IPS-11a (cell line): ENCODE data around the gene ABAT.
"Not testable (repeated sequence)": the region's sequence is repeated elsewhere in the genome, so short reads cannot be mapped to it uniquely, and the experiment has no call there.

ENCODE experiments used
- H3K4me3 ChIP-seq: one replicate; pipeline ENCODE4 v1.5.1; 2013; ENCODE audit warnings: low read depth, low read length, control low read depth

Gene ABAT

DNA sequence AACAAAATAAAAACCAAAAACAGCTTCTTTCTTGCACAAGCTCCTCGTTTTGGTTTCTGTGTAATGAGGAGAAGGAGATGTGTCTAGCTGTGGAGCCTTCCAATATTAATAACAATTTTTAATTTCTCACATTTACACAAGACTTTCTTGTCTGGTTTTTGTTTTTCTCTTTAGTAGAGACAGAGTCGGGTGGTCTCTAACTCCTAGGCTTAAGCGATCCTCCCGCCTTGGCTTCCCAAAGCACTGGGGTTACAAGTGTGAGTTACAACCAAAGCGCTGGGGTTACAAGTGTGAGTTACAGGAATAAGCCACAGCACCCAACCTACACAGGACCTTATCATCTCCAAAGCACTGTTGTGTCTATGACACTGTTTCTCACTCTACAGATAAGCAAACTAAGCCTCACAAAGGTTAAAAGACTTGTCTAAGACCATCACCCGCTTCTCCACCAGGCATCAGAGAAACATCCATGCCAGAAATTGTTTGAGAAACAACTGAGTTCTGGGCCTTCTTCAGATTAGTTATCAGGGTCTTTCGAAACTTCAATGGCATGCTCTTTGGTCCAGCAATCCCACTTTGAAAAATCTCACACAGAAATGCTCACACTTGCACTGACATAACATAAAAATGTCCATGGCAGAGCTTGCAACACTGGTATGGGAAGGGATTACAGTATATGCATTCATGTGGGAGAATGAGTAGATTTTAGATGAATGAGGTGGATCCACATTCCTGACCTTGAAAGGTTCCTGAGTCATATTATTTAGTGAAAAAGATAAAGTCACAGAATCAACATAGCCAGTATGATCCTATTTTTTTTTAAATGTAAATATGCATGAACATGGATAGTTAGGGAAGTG is 3.9 kb downstream of the ABAT start:
- no peak overlapping the region for H3K4me3 ChIP-seq

DNA sequence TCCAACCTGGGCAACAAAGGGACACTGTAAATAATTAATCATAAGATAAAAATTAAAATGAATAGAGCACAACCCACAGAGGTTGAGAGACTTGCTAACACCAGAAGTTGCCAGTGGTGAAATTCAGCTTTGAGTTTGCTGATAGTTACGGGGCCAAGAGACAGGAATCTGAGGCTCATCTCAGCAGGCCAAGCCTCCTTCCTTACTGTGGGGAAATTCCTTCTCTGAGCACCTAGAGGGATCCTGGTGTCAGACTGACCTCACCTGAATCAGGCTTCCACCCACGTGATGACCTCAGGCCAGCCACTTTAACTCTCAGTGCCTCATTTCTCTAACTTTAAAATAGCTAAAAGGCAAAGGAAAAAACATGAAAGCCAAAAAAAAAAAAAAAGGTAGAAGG is 4.7 kb downstream of the ABAT start:
- H3K4me3 ChIP-seq, result no peak overlapping the region

DNA sequence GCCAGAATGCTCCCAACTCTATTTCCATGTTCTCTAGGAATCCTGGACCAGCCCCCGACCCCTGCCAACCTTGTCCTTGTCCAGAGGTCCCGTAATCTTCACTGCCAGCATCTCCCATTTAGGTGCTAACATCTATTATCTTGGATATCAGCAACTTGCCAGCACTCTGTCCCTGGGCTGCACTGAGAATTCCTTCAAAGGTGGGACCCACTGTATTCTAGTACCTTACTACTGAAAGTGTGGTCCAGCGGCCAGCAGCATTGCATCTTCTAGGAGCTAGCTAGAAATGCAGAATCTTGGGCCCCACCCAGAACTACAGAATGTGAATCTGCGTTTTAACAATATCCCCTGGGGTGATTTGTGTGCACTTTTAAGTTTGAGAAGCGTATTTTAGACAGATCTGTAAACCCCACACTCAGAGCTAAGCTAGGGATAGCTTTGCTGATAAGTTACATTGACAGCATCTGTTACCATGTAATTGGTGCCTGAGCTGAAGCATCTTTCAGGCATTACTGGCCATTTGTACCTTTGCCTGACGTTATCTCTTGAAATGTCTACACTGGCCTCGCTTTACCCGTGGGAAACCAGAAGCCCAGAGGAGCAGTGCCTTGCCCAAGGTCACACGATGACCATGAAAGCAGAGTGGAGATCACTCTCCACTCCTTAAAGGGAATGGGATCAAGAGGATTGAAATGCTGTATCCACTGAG is 8.3 kb downstream of the ABAT start:
- no peak overlapping the region for H3K4me3 ChIP-seq

DNA sequence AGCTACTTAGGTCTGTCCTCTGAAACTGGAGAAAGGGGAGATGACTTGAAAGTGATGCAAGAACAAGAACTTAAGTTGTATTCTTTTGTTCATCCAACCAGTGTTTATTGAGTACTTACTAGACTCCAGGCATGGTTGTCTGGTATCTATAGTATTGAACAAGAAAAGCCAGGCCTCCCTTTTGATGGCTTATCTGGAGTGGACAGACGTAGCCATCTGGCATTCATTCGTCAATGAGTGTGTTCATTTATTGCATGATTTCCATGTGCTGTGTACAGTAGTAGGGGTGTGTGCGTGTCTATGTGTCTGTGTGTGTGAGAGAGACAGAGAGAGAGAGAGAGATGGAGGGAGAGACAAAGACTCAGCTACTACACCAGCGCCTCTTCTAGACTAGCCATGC is 9.2 kb downstream of the ABAT start:
- no peak overlapping the region for H3K4me3 ChIP-seq

DNA sequence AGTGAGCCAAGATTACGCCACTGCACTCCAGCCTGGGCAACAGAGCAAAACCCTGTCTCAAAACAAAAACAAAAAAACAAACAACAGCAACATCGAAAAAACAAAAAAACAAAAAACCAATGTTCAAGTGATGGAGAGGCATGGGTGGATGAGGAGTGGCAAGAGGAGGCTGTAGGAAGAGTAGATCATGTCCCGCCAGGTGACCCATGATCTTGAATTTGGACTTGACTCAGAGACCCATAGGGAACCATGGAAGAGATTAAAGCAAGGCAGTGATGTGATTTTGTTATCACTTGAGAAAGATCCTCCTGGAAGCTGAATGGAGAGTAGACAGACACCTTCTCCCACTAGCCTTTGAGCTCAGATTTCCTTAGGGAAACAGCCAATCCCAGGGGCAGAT is 11.2 kb downstream of the ABAT start:
- H3K4me3 ChIP-seq, result no peak overlapping the region

DNA sequence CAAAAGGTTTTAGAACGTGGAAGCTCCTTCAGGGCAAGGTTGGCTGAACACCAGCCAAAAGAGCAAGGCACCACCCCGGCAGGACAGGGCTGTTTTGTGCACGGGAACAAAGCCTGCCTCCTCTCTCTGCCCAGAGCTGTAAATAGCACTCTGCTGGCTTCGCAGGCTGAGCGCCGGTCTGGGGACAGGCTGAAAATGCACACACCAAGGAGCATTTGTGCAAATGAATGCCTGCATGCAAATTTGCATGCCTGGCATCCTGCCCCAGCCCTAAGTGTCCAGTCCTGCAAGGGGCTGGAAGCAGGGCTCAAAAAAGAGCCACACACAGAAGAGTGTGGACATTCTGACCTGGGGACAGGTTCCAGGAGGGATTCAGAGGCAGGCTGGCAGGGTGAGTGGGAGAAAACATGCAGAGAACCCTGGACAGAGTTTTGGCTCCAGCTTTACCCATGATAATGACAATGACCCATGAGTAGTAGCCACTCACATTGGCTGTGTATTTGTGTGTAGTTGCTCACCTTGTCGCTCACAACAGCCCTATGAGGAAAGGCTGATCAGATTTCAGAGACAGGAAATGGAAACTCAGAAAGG is 11.7 kb downstream of the ABAT start:
- no peak overlapping the region for H3K4me3 ChIP-seq

DNA sequence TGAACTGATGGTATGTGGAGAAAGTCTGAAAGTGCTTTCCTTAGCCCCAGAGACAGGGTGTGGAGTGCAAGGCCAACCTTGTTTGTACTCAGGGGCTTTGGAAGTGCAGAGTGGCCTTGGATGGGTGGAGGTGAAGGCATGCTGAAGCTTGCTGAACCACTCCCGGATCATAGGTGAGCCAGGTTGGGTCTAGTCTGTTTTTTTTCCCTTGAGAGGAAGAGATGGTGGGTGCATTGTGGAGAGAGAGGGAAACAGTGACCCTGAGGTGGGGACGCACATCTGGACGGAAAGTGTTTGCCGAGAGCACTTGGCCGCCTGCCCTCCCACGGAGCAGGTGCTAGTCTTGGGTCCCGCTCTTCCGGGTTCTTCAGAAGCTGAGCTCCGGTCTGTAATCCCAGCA is 12.5 kb downstream of the ABAT start:
- H3K4me3 ChIP-seq, result no peak overlapping the region

DNA sequence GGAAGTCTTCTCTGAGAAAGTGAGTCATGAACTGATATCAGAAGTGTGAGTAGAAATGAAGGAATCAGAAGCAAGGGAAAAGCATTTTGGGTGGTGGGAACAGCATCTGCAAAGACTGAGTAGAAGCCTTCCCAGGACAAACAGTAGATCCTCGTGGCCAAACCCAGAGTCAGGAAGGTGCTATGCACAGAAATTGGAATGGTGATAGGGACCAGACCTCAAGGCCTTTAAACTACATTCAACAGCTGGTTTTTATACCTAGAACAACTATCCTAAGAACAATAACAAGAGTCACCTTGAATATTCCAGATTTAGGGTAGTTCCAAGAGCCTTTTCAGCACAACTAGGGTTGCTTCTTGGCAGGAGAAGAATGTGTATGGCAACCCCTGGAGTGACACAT is 15.3 kb downstream of the ABAT start:
- H3K4me3 ChIP-seq, result no peak overlapping the region

DNA sequence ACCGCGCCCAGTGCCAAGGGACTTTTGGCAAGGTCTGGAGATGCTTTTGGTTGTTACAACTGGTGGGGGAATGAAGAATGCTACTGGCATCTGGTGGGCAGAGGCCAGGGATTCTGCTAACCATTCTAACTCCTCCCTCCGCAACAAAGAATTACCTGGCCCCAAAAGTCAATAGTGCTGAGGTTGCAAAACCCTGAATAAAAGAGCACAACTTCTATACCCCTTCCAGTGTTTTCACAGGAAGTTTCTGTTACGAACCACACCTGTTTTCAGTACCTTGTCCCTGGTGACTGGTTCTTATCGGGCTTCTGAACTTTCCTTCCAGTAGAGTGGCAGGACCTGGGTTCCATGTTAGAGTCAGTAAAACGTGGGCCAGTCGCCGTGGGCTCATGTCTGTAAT is 17.3 kb downstream of the ABAT start:
- H3K4me3 ChIP-seq, result no peak overlapping the region

DNA sequence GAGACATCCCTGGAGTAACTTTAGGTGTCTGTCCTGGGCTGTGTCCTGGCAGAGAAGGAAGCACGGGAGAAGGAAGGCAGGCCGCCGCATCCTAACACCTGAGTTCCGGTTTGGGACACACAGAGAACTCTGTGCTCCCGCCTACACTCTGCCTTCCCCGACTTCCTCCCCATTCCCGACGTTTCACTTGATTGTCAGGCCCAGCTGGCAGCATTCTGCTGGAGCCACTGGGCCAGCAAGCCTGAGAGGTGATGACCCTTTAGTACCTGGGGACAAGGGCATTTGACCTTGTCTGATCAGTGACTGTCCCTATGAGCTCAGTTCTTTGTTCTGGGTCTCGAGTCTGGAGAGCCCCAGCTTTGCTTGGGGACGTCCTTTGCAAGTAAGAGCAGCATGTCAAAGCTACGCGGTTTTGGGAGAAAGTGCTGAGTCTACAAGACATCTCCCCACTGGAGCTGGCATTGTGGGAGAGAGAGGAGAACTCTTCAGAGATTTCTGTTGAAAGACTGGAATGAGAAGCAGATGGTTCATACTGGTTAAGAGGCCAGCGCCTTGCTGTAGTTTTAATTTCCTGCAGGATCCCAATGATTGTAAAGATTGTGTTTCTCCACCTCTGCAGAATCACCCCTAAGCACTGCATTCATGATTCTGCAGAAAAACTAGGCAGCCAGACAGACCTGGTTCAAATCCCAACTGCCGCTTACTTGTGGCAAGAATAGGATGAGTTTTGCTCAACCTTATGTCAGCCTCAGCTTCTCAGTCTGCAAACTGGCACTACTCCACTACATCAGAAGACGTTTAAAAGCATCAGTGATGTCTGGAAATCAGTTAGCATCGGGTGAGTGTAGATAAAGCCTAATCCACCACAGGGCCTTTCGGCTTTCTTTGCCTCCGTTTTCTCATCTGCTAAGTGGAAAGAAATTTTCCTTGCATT is 20.6 kb downstream of the ABAT start:
- H3K4me3 ChIP-seq, result no peak overlapping the region

DNA sequence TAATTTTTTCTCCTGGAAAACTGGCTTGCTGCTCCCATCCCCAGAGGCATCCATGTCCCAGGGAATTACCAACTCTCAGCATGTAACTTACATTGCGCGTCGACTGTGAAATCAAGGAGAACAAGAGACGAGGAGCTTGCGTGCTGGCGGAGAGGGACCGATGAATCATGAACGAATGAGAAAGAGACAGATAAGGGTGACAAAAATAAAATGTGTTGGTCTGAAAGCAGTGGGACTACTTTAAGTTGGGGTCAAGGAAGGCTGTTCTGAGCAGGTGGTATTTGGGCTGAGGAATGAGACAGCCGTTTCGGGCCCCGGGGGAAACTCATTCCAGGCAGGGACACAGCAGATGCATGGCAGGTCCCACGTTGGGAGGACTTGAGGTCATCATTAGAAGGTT is 22.5 kb downstream of the ABAT start:
- no peak overlapping the region for H3K4me3 ChIP-seq

DNA sequence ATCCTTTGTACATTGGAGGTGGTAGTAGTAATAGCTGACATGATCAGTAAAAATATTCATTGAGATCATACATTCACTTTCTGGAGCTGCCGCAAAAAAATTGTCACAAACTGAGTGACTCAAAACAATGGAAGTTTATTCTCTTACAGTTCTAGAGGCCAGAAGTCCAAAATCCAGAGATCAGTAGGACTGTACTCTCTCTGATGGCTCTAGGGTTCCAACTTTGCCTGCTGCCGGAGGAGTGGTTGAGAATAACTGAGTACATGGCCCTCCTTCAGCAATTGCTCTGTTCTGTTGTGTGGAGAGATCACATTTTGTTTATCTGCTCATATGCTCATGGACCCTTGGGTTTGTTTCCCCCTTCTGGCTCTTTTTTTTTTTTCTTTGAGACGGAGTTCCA is 23.5 kb downstream of the ABAT start:
- H3K4me3 ChIP-seq, result no peak overlapping the region

DNA sequence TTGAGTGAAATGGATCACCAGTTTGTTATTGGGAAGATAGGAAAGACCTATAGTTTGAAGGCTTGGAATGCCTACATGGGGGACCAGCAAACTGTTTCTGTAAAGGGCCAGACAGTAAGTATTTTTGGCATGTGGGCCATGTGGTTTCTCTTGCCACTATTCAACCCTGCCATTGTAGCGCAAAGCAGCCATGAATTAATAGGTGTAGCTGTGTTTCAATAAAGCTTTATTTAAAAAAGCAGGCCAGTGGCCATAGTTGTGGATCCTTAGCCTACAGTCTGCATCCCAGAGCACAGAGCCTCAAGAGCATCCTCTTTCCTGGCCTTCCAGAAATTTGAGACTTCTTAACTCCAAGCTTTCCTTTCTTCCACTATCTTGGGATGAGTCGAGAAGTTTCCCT is 29.3 kb downstream of the ABAT start:
- no peak overlapping the region for H3K4me3 ChIP-seq

DNA sequence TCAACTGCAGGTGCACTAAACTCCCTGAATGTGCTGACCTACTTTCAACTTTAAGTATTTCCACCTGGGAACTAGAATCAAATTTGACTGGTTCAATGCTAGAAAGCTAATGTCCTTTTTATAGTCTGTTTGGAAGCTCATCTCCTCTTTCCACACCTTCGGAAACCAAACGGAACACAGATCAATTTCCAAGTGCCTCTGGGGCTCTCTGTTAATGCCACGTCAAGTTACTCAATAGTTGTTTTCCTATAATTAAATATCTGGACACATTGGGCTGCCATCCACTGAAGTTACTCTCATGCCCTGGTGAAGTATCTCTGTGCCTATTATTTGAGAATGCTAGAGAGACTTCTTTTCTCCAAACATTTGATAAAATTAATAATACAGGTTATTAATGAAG is 29.7 kb downstream of the ABAT start:
- H3K4me3 ChIP-seq, result no peak overlapping the region

DNA sequence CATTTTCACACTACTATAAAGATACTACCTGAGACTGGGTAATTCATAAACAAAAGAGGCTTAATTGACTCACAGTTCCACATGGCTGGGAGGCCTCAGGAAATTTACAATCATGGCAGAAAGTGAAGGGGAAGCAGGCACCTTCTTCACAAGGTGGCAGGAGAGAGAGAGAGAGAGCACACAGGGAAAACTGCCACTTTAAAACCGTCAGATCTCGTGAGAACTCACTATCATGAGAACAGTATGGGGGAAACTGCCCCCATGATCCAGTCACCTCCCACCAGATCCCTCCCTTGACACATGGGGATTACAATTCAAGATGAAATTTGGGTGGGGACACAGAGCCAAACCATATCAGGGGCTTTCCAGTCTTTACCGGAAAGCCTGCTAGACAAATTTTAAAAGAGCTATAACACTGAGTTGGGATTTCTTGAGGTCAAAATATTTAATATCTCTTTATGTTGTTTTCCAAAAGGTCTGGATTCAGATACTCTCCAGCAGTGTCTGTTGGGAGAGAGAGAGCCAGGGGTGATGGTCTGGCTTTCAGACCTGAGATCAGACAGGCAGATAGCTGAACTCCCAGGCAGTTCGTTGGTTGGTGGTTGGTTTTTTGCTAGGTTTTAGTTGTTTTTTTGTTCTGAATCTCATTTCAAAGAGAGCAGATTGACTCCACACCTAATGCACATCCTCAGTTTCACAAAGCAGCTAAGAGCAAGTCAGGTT is 30.8 kb downstream of the ABAT start:
- not testable (repeated sequence) for H3K4me3 ChIP-seq

DNA sequence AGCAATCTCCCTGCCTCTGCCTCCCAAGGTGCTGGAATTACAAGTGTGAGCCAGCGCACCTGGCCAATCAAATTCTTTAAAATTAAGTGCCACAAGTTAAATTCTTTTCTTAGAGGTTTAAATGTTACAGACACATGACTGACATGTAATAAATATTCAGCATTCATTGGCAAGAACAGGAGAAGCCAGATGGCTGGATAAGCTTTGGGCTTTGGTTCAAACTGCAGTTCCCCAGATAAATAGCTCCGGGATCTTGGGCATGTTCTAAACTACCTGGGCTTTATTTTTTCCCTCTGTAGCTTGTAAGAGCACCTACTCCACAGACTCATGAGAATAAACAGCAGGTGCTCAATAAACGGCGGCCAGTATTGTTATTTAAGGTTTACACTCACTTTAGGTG is 34.1 kb downstream of the ABAT start:
- no peak overlapping the region for H3K4me3 ChIP-seq

DNA sequence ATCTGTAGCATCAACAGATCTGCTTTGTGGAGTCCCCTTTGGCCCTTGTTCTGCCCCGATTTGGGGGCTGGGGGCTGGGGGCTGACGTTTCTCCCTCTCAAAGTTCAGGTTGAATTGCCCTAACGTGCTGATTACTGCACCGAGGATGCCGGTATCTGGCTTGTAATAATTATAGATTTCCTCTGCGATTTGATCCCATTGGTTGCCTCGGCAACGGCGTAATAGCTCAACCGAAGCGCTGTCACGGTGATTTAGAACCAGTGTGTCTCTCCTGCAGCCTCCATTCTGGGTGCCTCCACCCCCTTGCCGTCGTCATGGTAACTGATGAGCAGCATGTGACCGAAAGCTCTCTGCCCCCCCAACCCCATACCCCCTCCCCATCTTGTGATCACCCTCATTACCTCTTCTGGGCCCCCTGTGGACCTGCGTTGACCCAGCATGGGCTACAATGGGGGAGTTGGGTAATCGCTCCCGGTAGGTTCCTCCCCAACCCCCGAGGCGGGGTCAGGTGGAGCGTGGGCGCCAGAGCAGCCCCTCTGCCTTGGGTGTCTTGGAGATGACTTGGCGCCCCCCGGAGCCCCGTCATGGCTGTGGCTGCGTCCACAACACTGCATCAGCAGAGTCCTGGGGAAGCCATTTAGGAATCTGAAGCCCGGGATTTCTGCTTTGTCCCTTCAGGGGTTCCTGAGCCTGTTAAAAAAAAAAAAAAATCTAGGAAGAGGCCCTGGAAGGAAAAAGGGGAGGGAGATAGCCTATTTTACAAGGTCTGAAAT is 38.4 kb downstream of the ABAT start:
- H3K4me3 ChIP-seq, result peak overlapping the region; percentile 17

DNA sequence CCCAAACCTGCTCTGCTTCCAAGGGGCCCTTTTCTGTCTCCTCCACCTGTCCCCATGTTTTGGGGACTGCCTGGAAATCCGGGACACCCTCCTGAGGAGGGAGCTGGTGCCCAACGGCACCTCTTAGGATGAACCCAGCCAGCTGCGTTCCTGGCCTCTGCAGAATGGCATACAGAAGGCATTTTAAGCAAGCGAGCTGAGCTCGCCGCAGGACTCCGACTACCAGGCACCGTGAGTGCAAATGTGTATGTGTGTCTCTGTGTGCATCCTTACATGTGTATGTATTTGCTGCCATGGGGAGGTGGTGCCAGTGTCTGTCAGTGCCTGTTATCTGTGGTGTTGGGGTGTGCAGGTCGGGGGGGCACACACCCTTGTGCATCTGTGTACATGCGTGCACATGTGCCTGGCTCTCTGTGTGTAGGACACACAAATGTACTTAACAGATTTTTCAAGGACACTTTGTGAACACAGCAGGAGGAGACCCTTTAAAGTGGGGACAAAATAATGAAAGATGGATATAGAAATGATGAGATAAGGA is 39.3 kb downstream of the ABAT start:
- H3K4me3 ChIP-seq, result no peak overlapping the region

DNA sequence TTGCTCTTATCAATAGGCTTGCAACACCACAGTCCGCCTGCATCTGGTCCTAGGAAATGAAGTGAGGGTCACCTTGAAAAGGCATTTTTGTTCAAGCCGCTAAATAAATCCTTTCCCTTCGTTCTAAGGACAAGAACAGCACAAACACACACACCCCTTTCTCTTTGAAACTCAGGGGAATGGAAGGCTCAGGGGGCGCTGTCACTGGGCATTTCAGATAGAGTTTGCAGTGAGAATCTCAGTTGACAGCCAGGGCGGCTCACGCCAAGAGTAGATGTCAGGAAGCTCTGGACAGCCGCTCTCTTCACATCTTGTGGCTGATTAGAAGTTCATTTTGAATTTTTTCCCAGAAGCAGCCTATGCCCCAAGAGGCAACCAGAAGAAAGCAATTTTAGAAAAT is 39.8 kb downstream of the ABAT start:
- no peak overlapping the region for H3K4me3 ChIP-seq
